Mesodermal cell (in vitro differentiated cells): ENCODE measurements around the gene KCNAB1.

Source experiments
- H3K27ac ChIP-seq: 2 replicates; pipeline ENCODE4 v1.7.0; 2013; ENCODE audit warnings: mild to moderate bottlenecking, low read depth, low read length, moderate library complexity; ENCODE audit not compliant: severe bottlenecking
- H3K36me3 ChIP-seq: 2 replicates; pipeline ENCODE4 v1.7.1; 2013; ENCODE audit warnings: mild to moderate bottlenecking, low read length, moderate library complexity; ENCODE audit not compliant: control insufficient read depth, insufficient read depth
- H3K4me1 ChIP-seq: one replicate; pipeline ENCODE4 v1.7.1; 2013; ENCODE audit warnings: mild to moderate bottlenecking, low read length; ENCODE audit not compliant: insufficient read depth, control insufficient read depth, poor library complexity, severe bottlenecking
- H3K4me3 ChIP-seq: 2 replicates; pipeline ENCODE4 v1.7.0; 2013; ENCODE audit warnings: low read length, control low read depth, mild to moderate bottlenecking; ENCODE audit not compliant: insufficient read depth, poor library complexity, severe bottlenecking; ENCODE audit errors: extremely low read depth
- H3K9me3 ChIP-seq: 2 replicates; pipeline ENCODE4 v1.7.1; 2013; ENCODE audit warnings: mild to moderate bottlenecking, low read length, moderate library complexity; ENCODE audit not compliant: control insufficient read depth
- WGBS, 2 experiments: methylation state at CpG; one replicate each; pipeline ENCODE4 v1.1.5; 2013; ENCODE audit warnings: missing lambda C conversion rate in 2 of 2; ENCODE audit not compliant: insufficient coverage in 2 of 2; 5-methylcytosine and 5-hydroxymethylcytosine counted together

KCNAB1 gene

GRCh38 chr3:156246961-156247725 is 126.8 kb downstream of the KCNAB1 start:
- Histone ChIP-seq H3K9me3 (no peaks in the 10 kb centered on the region), H3K4me3 (no peak overlapping the region), H3K4me1 (no peaks in the 10 kb centered on the region), H3K36me3 (no peaks in the 10 kb centered on the region), H3K27ac (no peak overlapping the region)
- WGBS, 2 experiments: 76 to 81% methylated on average over 3 to 4 of the region's 5 CpGs

- WGBS, 2 experiments: 80% methylated on average over 1 of the region's 1 CpG; no CpG with 5 or more reads in 1 of the 2 experiments
- Histone ChIP-seq H3K36me3 (no peaks in the 10 kb centered on the region), H3K4me1 (no peaks in the 10 kb centered on the region), H3K9me3 (no peaks in the 10 kb centered on the region), H3K4me3 (no peak overlapping the region), H3K27ac (no peak overlapping the region)
Measured at GRCh38 chr3:156250550-156250949, 130.2 kb downstream of the KCNAB1 start.

GRCh38 chr3:156251424-156251823 is 131.0 kb downstream of the KCNAB1 start:
- no peaks in the 10 kb centered on the region for H3K36me3 ChIP-seq
- H3K4me1 ChIP-seq: no peaks in the 10 kb centered on the region
- no peaks in the 10 kb centered on the region for H3K9me3 ChIP-seq
- H3K27ac ChIP-seq: no peak overlapping the region
- H3K4me3 ChIP-seq: no peak overlapping the region
- WGBS, 2 experiments: 90% methylated on average over 2 of the region's 4 CpGs; no CpG with 5 or more reads in 1 of the 2 experiments

- H3K4me1 ChIP-seq: no peaks in the 10 kb centered on the region
- no peak overlapping the region for H3K27ac ChIP-seq
- WGBS, 2 experiments: 72% methylated on average over 3 of the region's 3 CpGs; no CpG with 5 or more reads in 1 of the 2 experiments
- no peaks in the 10 kb centered on the region for H3K36me3 ChIP-seq
- no peak overlapping the region for H3K4me3 ChIP-seq
- H3K9me3 ChIP-seq: no peaks in the 10 kb centered on the region
Measured at GRCh38 chr3:156252656-156253055, 132.3 kb downstream of the KCNAB1 start.

GRCh38 chr3:156253150-156253549 is 132.8 kb downstream of the KCNAB1 start:
- 80 to 100% methylated on average over 1 of the region's 1 CpG for WGBS, 2 experiments
- H3K4me1 ChIP-seq: no peaks in the 10 kb centered on the region
- no peak overlapping the region for H3K27ac ChIP-seq
- H3K9me3 ChIP-seq: no peaks in the 10 kb centered on the region
- no peak overlapping the region for H3K4me3 ChIP-seq
- no peaks in the 10 kb centered on the region for H3K36me3 ChIP-seq

- no peaks in the 10 kb centered on the region for H3K4me1 ChIP-seq
- no peak overlapping the region for H3K27ac ChIP-seq
- WGBS, 2 experiments: 100% methylated on average over 2 of the region's 4 CpGs
- H3K4me3 ChIP-seq: no peak overlapping the region
- H3K9me3 ChIP-seq: no peaks in the 10 kb centered on the region
- H3K36me3 ChIP-seq: no peaks in the 10 kb centered on the region
Measured at GRCh38 chr3:156256256-156256655, 135.9 kb downstream of the KCNAB1 start.

- Histone ChIP-seq H3K4me1 (no peaks in the 10 kb centered on the region), H3K27ac (no peak overlapping the region), H3K9me3 (no peaks in the 10 kb centered on the region), H3K36me3 (no peaks in the 10 kb centered on the region), H3K4me3 (no peak overlapping the region)
Measured at GRCh38 chr3:156256945-156257344, 136.6 kb downstream of the KCNAB1 start.

GRCh38 chr3:156258301-156258700 is 137.9 kb downstream of the KCNAB1 start:
- Histone ChIP-seq H3K36me3 (no peaks in the 10 kb centered on the region), H3K9me3 (no peaks in the 10 kb centered on the region), H3K4me3 (no peak overlapping the region), H3K4me1 (no peaks in the 10 kb centered on the region), H3K27ac (no peak overlapping the region)
- WGBS, 2 experiments: 100% methylated on average over 1 of the region's 2 CpGs

- H3K27ac ChIP-seq: no peak overlapping the region
- H3K9me3 ChIP-seq: no peaks in the 10 kb centered on the region
- WGBS, 2 experiments: 90 to 93% methylated on average over 4 of the region's 5 CpGs
Measured at GRCh38 chr3:156259896-156260295, 139.5 kb downstream of the KCNAB1 start.

GRCh38 chr3:156260331-156260730 is 140.0 kb downstream of the KCNAB1 start:
- Histone ChIP-seq H3K4me1 (no peaks in the 10 kb centered on the region), H3K27ac (no peak overlapping the region), H3K4me3 (no peak overlapping the region), H3K9me3 (no peaks in the 10 kb centered on the region), H3K36me3 (no peaks in the 10 kb centered on the region)
- WGBS, 2 experiments: no CpG with 5 or more reads among the region's 1 CpG

More at GRCh38 chr3:156259896-156260295, 139.5 kb downstream of the KCNAB1 start:
- no peak overlapping the region for H3K4me3 ChIP-seq
- H3K36me3 ChIP-seq: no peaks in the 10 kb centered on the region
- H3K4me1 ChIP-seq: no peaks in the 10 kb centered on the region

- no peaks in the 10 kb centered on the region for H3K36me3 ChIP-seq
- H3K9me3 ChIP-seq: no peaks in the 10 kb centered on the region
- H3K27ac ChIP-seq: no peak overlapping the region
- no peak overlapping the region for H3K4me3 ChIP-seq
- no CpG with 5 or more reads among the region's 1 CpG for WGBS, 2 experiments
- H3K4me1 ChIP-seq: no peaks in the 10 kb centered on the region
Measured at GRCh38 chr3:156264771-156265170, 144.4 kb downstream of the KCNAB1 start.
